Left ventricle myocardium inferior (tissue), 1 donor: Measurements from ENCODE around the gene FOXG1. TPM values are rescaled to one million over a fixed set of nuclear protein-coding genes. Genes with fewer than 3 reads are reported as not detected.

Experiments used
- DNase-seq: peaks from one replicate; pipeline ENCODE4 v3.0.0-alpha.2; 2020
- H3K27ac ChIP-seq: fragments of 200-600 bp; replicated peaks from 2 replicates; pipeline ENCODE4 v1.8.0; 2021
- H3K27me3 ChIP-seq: fragments of 200-600 bp; 2 replicates; pipeline ENCODE4 v1.8.0; 2021; ENCODE audit warnings: low read depth
- H3K36me3 ChIP-seq: fragments of 200-600 bp; 2 replicates; pipeline ENCODE4 v1.8.0; 2021
- H3K4me1 ChIP-seq: fragments of 200-600 bp; 2 replicates; pipeline ENCODE4 v1.8.0; 2021
- H3K4me3 ChIP-seq: fragments of 200-600 bp; 2 replicates; pipeline ENCODE4 v1.8.0; 2021; ENCODE audit warnings: mild to moderate bottlenecking, moderate library complexity
- H3K9me3 ChIP-seq: fragments of 200-600 bp; replicated peaks from 2 replicates; pipeline ENCODE4 v1.8.0; 2021
- CTCF ChIP-seq: fragments of 200-600 bp; IDR thresholded peaks from 2 replicates; pipeline ENCODE4 v1.8.0; 2021; ENCODE audit warnings: antibody characterized with exemption, mild to moderate bottlenecking, borderline replicate concordance
- intact Hi-C: fragments of 100-400 bp; cut with micrococcal nuclease; formaldehyde crosslinking; loops from one replicate; pipeline ENCODE4 v1.11.0; 2022
- total RNA-seq: library from RNA; stranded (reverse); fragmentation: NEBNext Ultra II Directional; extraction: Animal tissue kit (Norgen Biotek cat#: 25700); gene quantifications from one replicate; pipeline ENCODE4 v1.2.1, GENCODE V29; 2021
- donor health status: DM: no; HTN: yes; CAD: no; lungs with severe emphysema.

FOXG1 gene
- total RNA-seq, 1 donor from 2014 or later, result not detected

GRCh38 chr14:28755884-28756268 is 10.7 kb upstream of the FOXG1 start:
- Histone ChIP-seq H3K27me3 (peaks cover 100% of the 10 kb centered on the region), H3K36me3 (no peaks in the 10 kb centered on the region)
- intact Hi-C loops, result loop anchor here (10.0 kb wide), 1 partner anchor 779 kb away; no protein-coding TSS in a partner anchor

GRCh38 chr14:28756269-28756883 is 10.2 kb upstream of the FOXG1 start:
- intact Hi-C loops, result loop anchor here (10.0 kb wide), 1 partner anchor 778 kb away; no protein-coding TSS in a partner anchor

More at GRCh38 chr14:28755884-28756268, 10.7 kb upstream of the FOXG1 start:
- H3K4me1 ChIP-seq, result peaks cover 22% of the 10 kb centered on the region
- no peaks in the 10 kb centered on the region for H3K9me3 ChIP-seq
- no peak for TF ChIP-seq CTCF
- H3K27ac ChIP-seq, result no peak overlapping the region
- DNase-seq, result no peak
- no peak overlapping the region for H3K4me3 ChIP-seq

GRCh38 chr14:28756884-28757570 is 9.6 kb upstream of the FOXG1 start:
- Histone ChIP-seq H3K27me3 (peaks cover 100% of the 10 kb centered on the region), H3K9me3 (no peaks in the 10 kb centered on the region), H3K4me1 (peaks cover 22% of the 10 kb centered on the region), H3K36me3 (no peaks in the 10 kb centered on the region), H3K27ac (no peak overlapping the region), H3K4me3 (no peak overlapping the region)
- intact Hi-C loops, result loop anchor here (10.0 kb wide), 1 partner anchor 778 kb away; no protein-coding TSS in a partner anchor
- TF ChIP-seq CTCF, result peak; percentile 45
- no peak for DNase-seq

More at GRCh38 chr14:28756269-28756883, 10.2 kb upstream of the FOXG1 start:
- H3K27ac ChIP-seq, result no peak overlapping the region
- peaks cover 100% of the 10 kb centered on the region for H3K27me3 ChIP-seq
- H3K36me3 ChIP-seq, result no peaks in the 10 kb centered on the region
- DNase-seq, result no peak
- H3K4me3 ChIP-seq, result no peak overlapping the region
- no peak for TF ChIP-seq CTCF
- H3K4me1 ChIP-seq, result peaks cover 22% of the 10 kb centered on the region
- no peaks in the 10 kb centered on the region for H3K9me3 ChIP-seq

GRCh38 chr14:28757786-28758185 is 8.8 kb upstream of the FOXG1 start:
- Histone ChIP-seq H3K9me3 (no peaks in the 10 kb centered on the region), H3K4me3 (no peak overlapping the region), H3K27me3 (peaks cover 100% of the 10 kb centered on the region), H3K27ac (no peak overlapping the region), H3K36me3 (no peaks in the 10 kb centered on the region), H3K4me1 (peaks cover 22% of the 10 kb centered on the region)
- intact Hi-C loops, result loop anchor here (10.0 kb wide), 1 partner anchor 777 kb away; no protein-coding TSS in a partner anchor
- DNase-seq, result no peak
- TF ChIP-seq CTCF, result no peak

GRCh38 chr14:28758253-28758884 is 8.2 kb upstream of the FOXG1 start:
- Histone ChIP-seq H3K27ac (no peak overlapping the region), H3K27me3 (peaks cover 100% of the 10 kb centered on the region), H3K36me3 (no peaks in the 10 kb centered on the region), H3K4me1 (peaks cover 22% of the 10 kb centered on the region), H3K9me3 (no peaks in the 10 kb centered on the region), H3K4me3 (no peak overlapping the region)
- no peak for DNase-seq
- no peak for TF ChIP-seq CTCF
- intact Hi-C loops, result loop anchor here (10.0 kb wide), 1 partner anchor 776 kb away; no protein-coding TSS in a partner anchor
